NCI-H510A treated with DMSO at 0.1 percent for 48 hours (cell line): ENCODE data around the gene LST1.
"Not testable (repeated sequence)": the region's sequence is repeated elsewhere in the genome, so short reads cannot be mapped to it uniquely, and the experiment has no call there.

ENCODE experiments used
- DNase-seq: peaks from one replicate; lab custom pipeline; 2025; lab: John Stamatoyannopoulos, UW

LST1 gene

GRCh38 chr6:31586008-31586407 lies at the start of gene LST1:
Gene LST1, plus strand, starts transcription at chr6:31586277. Its CDS starts 1,023 bp downstream, at chr6:31587300.
- no peak for DNase-seq

GRCh38 chr6:31538805-31539400 lies 47.2 kb upstream of the LST1 start:
- no peak for DNase-seq

DNA sequence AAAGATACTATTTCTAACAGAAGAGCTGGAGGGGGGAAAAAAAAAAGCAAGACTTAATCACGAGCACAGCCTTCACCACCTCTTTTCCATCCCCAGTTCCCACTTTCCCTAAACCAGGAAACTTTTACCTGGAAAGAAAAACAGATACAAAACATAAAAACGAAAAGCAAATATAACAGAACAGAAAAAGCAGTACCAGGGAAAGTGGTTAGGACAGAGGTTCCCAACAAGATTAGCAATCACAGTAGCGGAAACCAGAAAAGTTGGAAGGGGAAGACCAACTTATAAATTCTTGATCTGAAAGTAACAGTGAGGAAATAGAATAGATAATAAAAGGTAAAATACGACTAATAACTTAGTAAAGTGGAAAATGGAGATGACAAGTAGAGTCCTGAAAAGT lies 45.4 kb upstream of the LST1 start:
- DNase-seq: no peak

DNA sequence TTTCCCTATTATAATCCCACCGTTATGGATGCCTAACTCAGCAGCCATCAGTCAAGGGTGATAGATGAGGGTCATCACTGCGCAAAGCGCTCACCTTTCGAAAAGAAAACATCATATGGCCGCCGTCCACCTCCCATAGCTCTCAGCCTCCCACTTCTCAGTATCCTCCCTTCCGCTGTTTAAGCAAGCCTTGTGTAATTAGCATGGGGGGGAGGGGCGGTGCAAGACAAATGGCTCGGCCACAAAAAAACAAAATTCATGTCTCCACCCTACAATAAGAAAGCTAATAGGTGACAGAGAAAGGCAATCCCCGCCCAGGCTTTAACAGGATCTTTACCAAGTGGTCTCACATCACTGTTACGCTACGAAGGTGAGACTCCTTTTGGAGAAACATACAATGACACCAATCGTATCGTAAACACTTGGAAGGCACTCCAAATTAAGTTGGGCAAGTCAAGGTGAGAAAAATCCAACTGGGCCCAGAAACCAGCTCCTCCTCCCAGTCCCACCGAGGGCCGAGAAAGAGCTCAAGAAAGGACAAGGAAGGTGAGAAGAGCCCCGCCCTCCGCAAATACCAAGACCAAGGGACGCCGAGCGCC lies 44.9 kb upstream of the LST1 start:
- DNase-seq: peak; percentile 78

- peak; percentile 99 for DNase-seq
Observed at GRCh38 chr6:31541658-31542521, 44.2 kb upstream of the LST1 start, which contains the start of gene DDX39B. Gene DDX39B, minus strand, starts transcription at chr6:31542003. Its CDS starts 1,471 bp downstream, at chr6:31540532.

GRCh38 chr6:31543639-31544038 lies 42.4 kb upstream of the LST1 start:
- DNase-seq: no peak

- DNase-seq: no peak
Observed at GRCh38 chr6:31544676-31545075, 41.4 kb upstream of the LST1 start.

DNA sequence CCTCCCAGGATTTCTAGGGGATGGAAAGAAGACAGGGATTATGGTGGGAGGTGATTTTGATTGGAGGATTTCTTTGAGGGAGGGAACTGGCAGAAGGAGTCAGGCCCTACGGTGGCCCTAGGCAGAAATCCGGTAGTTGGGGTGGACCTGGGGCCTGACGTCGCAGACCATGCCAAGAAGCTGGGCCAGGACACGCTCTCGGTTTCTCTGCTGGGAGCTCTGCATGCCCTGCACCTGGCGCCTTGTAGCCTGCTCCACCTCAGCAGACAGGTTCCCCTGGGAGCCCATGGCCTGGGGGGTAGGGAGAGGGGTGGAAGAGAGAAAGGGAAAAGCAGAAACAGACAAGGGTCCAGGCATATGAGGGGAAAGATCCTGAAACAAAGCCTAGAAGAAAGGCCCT lies 40.8 kb upstream of the LST1 start:
- no peak for DNase-seq

GRCh38 chr6:31546339-31546957 lies 39.6 kb upstream of the LST1 start, which contains the start of gene ATP6V1G2:
Gene ATP6V1G2, minus strand, starts transcription at chr6:31546608. Its CDS starts 49 bp downstream, at chr6:31546559.
- peak; percentile 98 for DNase-seq

- DNase-seq: peak; percentile 98
Observed at GRCh38 chr6:31546958-31547726, 38.9 kb upstream of the LST1 start, which contains the start of gene NFKBIL1. Gene NFKBIL1, plus strand, starts transcription at chr6:31547608. Its CDS starts 87 bp downstream, at chr6:31547695.

DNA sequence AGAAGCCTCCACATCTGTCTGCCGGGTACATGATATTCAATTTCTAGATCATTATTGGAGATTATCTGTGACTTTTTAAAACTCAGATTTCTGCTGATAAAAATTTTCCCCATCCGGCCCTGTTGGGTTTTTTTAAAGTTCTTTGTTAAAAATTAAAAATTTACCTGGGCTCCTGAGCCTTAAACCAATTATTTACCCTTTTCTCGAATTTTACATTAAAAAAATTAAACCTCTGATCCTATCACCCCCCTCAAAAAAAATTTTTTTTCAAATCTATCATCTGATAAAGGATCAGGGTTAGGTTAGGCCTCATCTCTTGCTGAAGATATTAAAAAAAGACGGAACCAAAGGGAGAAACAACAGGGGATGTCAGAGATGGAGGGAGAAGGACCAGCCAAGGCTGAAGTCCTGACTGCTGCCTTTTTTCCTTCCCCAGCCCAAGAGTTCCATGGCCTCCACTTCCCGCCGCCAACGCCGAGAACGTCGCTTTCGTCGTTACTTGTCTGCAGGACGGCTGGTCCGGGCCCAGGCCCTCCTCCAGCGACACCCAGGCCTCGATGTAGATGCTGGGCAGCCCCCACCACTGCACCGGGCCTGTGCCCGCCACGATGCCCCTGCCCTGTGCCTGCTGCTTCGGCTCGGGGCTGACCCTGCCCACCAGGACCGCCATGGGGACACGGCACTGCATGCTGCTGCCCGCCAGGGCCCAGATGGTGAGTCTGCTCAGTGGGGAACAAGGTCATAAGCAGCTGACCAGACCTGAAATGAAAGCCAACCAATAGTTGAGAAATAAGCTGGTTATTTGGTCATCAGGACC lies 38.1 kb upstream of the LST1 start:
- DNase-seq: no peak

DNA sequence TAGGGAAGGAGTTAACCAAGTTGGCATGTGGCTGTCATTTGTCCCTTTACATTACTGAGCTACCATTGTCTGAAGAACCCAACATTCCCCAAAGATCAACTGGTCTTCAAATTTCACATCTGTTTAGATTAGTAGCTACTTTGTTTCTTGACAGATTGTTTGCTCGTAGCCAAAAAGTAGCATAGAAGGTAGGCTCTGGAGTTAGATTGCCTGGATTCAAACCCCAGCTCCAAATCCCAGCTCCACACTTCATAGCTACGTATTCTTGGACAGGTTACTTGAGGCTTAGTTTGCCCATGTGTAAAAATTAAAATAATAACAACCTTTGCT lies 37.6 kb upstream of the LST1 start:
- no peak for DNase-seq

GRCh38 chr6:31551371-31551770 lies 34.7 kb upstream of the LST1 start:
- not testable (repeated sequence) for DNase-seq

GRCh38 chr6:31556307-31556706 lies 29.8 kb upstream of the LST1 start:
- DNase-seq: no peak

- DNase-seq: no peak
Observed at GRCh38 chr6:31557443-31558317, 28.4 kb upstream of the LST1 start.

- no peak for DNase-seq
Observed at GRCh38 chr6:31558318-31558625, 27.8 kb upstream of the LST1 start.

DNA sequence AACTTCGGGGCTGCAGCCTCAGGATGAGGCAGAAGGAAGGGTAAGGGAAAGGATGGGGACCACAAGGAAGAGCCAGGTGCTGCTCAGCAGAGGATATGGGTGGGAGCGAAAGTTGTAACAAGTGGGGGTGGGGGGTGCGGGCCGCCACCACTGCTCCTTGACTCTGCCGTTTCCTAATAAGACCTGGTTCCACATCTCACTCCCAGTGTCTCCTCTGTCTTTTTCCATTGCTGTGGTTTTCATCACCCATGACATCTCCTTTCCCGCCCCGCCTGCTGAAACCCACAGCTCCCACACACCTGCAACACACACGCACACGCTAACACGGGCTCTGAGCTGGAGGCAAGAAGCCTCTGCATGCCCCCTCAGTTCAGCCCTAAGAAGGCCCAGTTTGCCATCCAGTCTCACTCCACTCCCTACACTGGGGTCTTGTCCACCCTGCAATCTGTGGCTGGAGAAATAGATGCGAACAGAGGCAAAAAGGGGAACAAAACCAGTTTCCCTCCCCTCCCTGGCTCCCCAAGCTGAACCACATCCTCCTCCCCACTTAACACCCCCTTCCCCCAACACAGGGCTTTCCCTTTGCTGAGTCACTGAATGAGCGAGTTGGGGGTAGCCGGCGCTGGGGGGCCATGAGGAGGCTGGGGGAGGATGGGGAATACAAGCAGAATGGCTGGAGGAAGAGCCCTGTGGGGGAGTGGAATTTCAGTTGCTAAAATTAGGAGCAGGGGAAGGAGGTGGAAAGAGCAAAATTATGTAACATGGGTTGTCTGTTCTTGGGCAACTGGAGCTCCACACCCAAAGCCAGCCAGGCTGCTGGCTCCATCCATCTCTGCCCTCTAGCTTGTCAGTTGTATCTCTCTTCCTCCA lies 27.2 kb upstream of the LST1 start:
- DNase-seq: no peak

DNA sequence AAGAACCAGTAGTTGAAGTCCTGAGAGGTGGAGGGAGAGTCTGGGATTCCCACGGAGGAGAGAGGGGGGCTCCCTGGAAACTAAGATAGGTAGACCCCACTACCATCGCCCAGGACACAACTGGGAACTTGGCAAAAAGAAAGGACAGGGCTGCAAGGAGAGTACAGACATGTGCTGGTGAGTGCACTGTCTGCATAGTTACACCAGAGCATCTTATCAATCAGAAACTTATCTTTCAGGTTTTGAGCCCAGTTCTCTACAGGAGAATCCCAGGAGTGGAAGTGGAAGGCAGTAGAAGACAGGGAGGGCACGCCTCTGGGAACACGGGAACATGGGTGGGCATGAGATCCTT lies 26.5 kb upstream of the LST1 start:
- DNase-seq: no peak
